GM18520 (cell line): ENCODE data around the gene SDS.

Experiments
- ATAC-seq: cut with Tn5 transposase; IDR thresholded peaks from one replicate; pipeline ENCODE4 v1.9.1; 2021; ENCODE audit not compliant: unreplicated experiment

SDS gene

GRCh38 chr12:113403435-113404415 is at the start of gene SDS:
SDS (minus strand) TSS chr12:113403887; CDS start chr12:113399708, 4,179 bp downstream.
- ATAC-seq: no peak

DNA sequence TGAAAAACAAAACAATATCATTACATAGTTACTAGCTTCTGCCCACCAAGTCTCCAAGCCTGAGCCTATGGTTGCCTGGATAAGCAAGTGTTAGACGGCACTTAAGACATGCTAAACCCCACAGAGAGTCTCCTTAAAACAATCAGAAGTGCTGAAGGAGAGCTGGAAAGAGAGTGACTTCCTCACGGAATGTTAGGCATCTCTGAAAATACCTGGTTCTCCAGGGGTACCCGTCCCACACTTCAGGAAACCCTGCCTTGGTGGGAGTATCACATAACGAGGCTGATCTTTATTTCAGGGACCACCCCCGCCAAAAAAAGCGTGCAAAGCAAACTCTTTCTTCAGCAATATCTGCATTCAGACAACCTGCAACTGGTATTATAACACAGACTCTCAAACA is 49.6 kb upstream of the SDS start:
- ATAC-seq: no peak

DNA sequence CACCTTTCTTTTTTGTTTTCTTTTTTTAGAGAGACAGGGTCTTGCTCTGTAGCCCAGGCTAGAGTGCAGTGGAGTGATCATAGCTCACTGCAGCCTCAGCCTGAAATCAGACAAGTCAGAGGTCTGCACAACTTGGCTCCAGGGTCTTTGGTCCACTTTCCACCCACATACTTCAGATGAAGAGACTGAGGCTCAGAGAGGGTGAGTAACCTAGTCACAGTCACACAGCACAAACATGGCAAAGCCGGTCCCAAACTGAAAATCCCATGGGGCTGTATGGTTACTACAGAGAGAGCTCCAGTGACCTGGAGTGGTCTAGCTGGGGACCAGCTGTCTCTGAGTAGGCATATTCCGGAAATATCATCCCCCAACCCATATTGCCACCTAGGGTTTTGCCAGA is 48.8 kb upstream of the SDS start:
- no peak for ATAC-seq

GRCh38 chr12:113449839-113450238 is 46.2 kb upstream of the SDS start:
- ATAC-seq: no peak

- no peak for ATAC-seq
These were observed 45.6 kb upstream of the SDS start for GRCh38 chr12:113449299-113449698.

DNA sequence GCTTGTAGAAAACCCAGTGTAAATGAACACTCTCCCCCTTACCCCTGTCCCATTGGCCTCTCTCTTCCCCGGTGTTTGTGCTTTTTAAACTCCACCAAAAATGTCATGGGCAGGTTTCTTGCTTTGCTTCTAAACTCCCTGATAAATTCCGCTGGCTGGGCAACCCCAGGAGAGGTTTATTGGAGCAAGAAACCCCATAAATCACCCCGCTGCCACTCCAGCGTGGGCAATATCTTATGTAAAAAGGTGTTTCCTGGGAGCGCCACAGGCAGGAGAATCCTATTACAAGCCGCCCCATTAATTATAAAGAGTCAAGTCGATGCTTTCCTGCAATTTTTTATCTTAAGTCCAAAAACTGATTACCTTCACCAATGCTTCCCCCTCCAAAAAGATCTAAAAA is 45.2 kb upstream of the SDS start:
- ATAC-seq: no peak

GRCh38 chr12:113445544-113446171 is 42.0 kb upstream of the SDS start:
- no peak for ATAC-seq

- no peak for ATAC-seq
These were observed 39.4 kb upstream of the SDS start for GRCh38 chr12:113443030-113443539.

DNA sequence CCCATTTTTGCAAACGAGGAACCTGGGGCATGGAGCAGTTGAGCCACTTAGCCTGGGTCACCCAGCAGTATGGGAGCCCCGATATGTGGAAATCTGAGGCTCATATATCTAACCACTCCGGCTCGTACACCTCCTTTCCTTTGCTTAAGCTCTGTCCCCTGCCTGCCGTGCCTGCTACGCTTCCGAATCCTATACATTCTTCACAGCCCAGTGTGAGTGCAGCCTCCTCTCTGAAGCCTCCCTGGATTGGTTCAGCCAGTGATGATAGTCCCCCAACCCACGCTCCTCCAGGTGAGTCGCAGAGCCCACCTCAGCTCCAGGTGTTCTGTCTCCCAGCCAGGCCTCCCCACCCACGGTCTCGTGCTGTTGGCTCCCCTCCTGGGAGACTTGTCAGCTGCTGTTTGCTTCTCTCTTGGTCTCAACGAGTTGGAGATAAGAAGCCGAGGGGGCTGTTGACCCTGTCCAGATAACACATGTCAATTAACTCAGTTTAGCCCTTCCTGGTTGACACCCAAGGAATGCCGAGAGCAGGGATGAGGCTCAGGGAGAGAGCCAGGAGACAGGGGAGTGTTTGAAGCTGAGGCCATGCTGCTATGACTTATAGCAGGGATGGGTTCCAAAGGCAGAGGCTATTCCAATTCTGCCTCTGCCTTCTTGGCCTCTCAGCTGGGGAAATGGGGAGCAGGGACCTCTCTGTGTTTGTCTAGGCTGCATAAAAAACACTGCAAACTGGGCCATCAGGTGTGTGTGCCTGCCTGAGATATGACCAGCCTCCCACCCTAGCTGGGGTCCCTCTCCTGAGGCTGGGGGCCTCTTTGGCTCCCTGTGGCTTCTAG is 37.5 kb upstream of the SDS start:
- no peak for ATAC-seq

DNA sequence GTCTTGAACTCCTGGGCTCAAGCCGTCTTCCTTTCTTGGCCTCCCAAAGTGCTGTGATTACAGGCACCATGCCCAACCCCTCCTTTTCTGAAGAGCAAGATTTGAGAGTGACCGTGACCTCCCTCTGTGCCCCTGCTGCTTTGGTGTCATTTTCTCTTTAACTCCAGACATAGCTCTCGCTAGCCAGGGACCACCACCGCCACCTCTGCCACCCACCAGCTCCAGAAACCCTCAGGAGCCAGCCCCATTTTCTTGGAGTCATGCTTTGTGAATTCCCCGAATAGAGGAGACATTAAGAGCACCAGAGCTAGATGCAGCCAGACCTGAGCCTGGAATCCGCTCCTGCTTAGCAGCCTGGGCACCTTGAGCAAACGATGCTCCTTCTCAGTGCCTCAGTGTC is 36.6 kb upstream of the SDS start:
- no peak for ATAC-seq

DNA sequence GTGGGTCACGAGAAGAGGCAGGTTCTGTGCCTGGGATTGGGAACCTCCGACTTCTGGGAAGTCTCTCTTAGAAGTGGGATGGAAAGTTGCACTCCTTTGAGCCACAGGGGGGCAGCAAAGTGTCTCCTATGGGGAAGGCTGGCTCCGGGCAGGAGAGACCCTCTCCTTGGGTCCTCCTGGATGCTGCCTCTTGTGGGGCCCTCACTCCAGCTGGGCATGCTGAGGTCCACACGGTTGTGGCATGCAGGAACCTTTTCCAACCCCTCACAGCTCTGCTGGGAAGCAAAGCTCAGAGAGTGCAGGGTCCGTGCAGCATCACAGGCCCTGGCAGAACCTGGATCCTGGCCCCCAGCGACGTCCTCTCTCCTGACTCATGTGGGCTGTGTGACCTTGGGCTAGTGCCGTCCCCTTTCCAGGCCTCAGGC is 35.9 kb upstream of the SDS start:
- no peak for ATAC-seq

GRCh38 chr12:113439301-113439597 is 35.6 kb upstream of the SDS start:
- ATAC-seq: no peak

- no peak for ATAC-seq
These were observed 35.0 kb upstream of the SDS start for GRCh38 chr12:113438523-113439300.

DNA sequence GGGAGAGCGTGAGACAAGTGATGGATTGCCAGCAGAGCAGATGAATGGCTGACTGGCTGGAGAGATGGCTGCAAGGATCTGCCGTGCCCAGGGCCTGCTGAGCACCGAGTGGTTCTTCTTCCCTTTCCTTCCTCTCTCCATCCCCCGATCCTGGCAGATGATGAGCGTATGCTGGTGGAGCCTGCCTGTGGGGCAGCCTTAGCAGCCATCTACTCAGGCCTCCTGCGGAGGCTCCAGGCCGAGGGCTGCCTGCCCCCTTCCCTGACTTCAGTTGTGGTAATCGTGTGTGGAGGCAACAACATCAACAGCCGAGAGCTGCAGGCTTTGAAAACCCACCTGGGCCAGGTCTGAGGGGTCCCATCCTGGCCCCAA is 34.0 kb upstream of the SDS start:
- ATAC-seq: no peak

DNA sequence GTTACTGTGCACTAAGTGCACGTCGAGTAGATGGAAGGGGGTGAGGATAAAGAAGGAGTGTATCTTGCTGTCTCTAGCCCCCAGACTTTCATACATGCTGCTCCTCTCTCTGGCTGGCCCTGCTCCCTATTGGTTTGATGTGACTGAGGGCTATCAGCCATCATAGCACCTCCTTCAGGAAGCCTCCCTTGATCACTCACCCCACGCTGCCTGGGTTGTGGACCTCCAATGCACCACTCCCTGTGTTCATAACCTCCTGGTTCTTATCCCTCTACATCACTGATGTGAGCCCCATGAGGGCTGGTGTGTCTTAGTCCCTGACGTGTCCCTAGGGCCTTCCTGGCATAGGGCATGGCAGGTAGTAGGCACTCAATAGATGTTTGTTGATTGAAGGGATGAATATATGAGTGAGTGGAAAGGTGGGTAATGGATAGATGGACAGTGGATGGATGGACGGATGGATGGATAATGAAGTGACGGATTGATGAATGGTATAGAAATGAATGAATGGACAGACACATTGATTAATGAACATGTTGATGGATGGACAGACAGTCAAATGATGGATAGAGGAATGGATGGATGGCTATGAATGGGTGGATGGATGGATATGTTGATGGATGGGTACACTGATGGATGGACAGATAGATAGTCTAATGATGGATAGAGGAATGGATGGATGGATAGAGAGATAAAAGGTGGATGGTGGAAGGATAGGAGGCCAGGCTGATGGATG is 33.5 kb upstream of the SDS start:
- ATAC-seq: no peak

DNA sequence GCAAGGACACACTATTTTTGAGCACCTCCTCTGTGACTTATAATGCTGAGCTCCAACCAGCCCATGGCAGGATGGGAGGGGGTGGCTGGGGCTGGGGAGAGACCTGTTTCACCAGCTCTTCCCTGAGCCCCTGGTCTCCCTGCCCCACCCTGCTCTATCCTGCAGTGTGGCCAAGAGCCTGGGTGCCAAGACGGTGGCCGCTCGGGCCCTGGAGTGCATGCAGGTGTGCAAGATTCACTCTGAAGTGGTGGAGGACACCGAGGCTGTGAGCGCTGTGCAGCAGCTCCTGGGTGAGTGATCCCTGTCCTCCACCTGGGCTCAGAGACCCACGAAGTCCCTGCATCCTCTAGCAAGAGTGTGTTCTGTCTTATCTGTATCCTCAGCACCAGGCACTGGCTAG is 32.9 kb upstream of the SDS start:
- no peak for ATAC-seq

DNA sequence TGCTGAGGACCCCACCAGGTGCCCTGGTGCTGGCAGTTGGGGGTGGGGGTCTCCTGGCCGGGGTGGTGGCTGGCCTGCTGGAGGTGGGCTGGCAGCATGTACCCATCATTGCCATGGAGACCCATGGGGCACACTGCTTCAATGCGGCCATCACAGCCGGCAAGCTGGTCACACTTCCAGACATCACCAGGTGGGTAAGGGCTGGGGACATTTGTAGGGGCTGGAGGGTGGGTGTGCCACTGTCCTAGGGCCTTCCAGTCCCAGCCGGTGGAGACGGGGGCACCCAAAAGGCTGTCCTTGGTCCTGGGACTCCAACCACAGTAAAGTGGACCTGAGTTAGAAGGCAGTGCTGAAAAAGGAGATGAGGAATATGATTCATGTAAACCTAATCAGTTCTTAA is 31.7 kb upstream of the SDS start:
- no peak for ATAC-seq

GRCh38 chr12:113432986-113433385 is 29.3 kb upstream of the SDS start:
- no peak for ATAC-seq

- ATAC-seq: no peak
These were observed 24.8 kb upstream of the SDS start for GRCh38 chr12:113428482-113428881.

DNA sequence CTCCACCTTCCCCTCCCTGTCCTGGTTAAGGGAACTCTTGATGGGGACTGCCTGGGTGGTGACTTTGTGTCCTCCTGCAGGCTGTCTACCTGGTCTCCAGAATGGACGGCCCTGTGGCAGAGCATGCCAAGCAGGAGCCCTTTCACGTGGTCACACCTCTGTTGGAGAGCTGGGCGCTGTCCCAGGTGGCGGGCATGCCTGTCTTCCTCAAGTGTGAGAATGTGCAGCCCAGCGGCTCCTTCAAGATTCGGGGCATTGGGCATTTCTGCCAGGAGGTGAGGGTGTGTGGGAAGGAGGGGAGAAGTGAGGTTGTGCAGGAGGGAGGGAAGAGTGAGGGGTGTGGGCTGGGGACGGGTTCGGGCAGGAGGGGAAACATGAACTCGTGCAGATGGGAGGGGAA is 24.2 kb upstream of the SDS start:
- no peak for ATAC-seq
